B cell (primary cell): ENCODE data around the gene RNF223.
"Not testable (repeated sequence)": the region's sequence is repeated elsewhere in the genome, so short reads cannot be mapped to it uniquely, and the experiment has no call there.

Source experiments
- CTCF ChIP-seq: fragments of 200-600 bp; IDR thresholded peaks from one replicate; pipeline ENCODE4 v1.8.0; 2022; ENCODE audit warnings: antibody characterized with exemption, mild to moderate bottlenecking
- EZH2 ChIP-seq: IDR thresholded peaks from 2 replicates; pipeline ENCODE4 v1.6.1; 2012; ENCODE audit warnings: borderline replicate concordance, low read depth, mild to moderate bottlenecking, moderate library complexity, low read length; ENCODE audit not compliant: insufficient read depth, poor library complexity, severe bottlenecking

GRCh38 chr1:1104152-1104551, 30.0 kb upstream of the RNF223 start:
- not testable (repeated sequence) for TF ChIP-seq CTCF, EZH2
